Middle frontal gyrus (tissue), 1 donor: ENCODE measurements around the gene PSME3IP1.
"Not testable (repeated sequence)": the region's sequence is repeated elsewhere in the genome, so short reads cannot be mapped to it uniquely, and the experiment has no call there.

Experiments used
- DNase-seq: peaks from one replicate; pipeline ENCODE4 v3.0.0-alpha.2; 2015; ENCODE audit warnings: low spot score; ENCODE audit errors: extremely low spot score

The PSME3IP1 gene

GRCh38 chr16:57125969-57126368, 59.9 kb downstream of the PSME3IP1 start:
- no peak for DNase-seq

DNA sequence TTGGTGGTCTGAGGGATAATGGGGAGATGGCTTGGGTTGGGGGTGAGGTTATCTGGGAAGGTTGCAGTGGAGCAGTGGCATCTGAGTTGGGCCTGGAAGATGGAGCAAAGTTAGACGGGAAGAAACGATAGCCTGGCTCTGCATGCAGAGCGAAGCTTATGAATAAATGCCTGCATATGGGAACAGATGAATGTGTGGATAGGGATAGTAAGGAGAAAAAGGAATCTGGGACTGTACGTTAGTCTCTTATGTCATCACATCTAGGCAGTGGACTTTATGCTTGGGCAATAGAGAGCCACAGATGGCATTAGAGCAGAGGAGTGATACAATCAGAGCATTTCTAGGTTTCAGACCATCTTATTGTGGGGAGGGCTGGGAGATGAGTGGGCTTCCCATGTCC, 60.5 kb downstream of the PSME3IP1 start:
- no peak for DNase-seq

DNA sequence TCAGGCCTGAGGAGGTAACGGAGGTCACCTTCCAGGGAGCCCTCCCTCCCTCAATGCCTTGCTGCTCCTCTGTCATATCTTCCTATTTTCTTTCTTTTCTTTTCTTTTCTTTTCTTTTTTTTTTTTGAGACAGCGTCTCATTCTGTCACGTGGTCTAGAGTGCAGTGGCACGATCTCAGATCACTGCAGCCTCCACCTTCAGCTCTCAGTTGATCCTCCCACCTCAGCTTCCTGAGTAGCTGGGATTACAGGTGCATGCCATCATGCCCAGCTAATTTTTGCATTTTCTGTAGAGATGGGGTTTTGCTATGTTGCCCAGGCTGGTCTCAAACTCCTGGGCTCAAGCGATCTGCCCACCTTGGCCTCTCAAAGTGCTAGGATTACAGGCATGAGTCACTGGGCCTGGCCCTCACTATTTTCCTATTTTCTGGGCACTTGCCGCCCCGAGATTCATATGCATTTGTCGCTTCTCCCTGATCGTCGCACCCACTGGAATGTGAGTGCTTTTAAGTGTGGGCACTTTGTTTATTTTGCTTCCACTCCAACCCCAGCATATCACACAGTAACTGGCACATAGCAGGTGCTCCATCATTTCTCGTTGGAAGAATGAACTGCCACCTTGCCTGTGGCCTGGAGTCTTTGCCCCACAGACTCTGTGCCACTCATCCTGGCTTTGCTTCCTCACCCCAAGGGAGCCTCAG, 61.7 kb downstream of the PSME3IP1 start:
- no peak for DNase-seq

GRCh38 chr16:57123216-57123973, 62.4 kb downstream of the PSME3IP1 start:
- no peak for DNase-seq

GRCh38 chr16:57118461-57119084, 67.3 kb downstream of the PSME3IP1 start:
- DNase-seq = no peak

DNA sequence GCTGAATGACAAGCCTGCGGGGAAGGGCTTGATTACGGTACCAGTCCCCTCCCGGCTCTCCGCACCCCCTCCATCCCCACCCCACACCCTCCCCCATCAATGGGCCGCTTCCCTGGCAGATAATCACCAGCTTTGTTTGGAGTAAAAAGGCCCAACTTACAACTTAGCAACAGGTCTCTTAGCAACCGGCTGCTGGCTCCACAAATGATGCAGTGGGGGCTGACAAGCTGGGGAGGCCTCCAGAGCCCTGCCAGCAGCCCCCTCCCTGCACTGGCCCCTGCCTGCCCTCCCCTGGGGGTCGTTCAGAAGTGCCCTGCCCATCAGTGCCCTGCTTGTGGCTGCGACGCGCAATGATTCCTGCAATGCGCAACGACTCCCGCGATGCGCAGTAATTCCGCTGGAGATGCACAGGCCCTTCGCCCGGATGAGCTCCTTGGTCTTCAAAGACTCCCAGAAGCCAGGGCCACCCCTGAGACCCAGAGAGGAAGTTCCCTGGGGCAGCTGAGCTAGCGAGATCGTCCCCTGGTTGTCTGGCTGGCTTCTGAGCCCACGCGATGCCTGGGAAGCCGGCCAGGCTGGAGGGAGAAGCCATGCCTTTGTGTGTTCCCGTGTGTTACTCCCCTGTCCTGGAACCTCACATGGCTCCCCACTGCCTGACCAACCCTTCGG, 70.2 kb downstream of the PSME3IP1 start:
- DNase-seq = peak; percentile 87

DNA sequence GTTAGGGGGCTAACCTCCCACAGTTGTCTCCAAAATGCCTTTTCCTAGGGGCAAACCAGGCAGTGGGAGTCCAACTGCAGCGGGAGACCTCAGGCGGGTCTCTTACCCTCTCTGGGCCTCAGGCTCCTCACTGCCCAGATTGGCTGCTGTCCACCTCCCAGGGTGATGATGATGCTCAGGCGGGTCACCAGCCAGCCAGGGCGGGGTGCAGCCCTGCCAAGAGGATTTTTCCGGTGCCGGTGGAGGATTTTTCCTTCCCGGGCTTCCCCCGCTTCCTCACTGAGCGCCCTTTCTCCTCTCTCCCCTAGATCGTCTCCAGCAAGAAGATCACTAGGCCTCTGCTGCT, 70.7 kb downstream of the PSME3IP1 start:
- no peak for DNase-seq

GRCh38 chr16:57113664-57114063, 72.2 kb downstream of the PSME3IP1 start:
- no peak for DNase-seq

- DNase-seq = no peak
Observed at GRCh38 chr16:57113042-57113453, 72.8 kb downstream of the PSME3IP1 start.

GRCh38 chr16:57112403-57113041, 73.3 kb downstream of the PSME3IP1 start:
- DNase-seq = no peak

DNA sequence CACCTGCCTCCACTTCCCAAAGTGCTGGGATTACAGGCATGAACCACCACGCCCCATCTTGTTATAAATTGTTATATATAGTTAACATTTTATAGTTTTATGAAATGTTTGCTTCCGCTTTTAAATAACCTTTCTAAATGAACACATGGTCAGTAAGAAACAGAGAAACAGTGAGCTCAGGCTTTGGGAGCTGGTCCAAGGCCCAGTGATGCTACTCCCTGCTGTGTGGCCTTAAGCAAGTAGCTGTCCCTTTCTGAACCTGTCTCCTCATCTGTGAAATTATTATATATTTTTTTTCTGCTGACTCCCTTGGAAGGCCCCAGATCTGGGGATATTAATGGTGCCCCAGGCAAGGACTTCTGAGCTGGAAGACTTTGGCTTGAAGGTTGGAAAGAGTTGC, 74.4 kb downstream of the PSME3IP1 start:
- no peak for DNase-seq

GRCh38 chr16:57110937-57111336, 74.9 kb downstream of the PSME3IP1 start:
- no peak for DNase-seq

DNA sequence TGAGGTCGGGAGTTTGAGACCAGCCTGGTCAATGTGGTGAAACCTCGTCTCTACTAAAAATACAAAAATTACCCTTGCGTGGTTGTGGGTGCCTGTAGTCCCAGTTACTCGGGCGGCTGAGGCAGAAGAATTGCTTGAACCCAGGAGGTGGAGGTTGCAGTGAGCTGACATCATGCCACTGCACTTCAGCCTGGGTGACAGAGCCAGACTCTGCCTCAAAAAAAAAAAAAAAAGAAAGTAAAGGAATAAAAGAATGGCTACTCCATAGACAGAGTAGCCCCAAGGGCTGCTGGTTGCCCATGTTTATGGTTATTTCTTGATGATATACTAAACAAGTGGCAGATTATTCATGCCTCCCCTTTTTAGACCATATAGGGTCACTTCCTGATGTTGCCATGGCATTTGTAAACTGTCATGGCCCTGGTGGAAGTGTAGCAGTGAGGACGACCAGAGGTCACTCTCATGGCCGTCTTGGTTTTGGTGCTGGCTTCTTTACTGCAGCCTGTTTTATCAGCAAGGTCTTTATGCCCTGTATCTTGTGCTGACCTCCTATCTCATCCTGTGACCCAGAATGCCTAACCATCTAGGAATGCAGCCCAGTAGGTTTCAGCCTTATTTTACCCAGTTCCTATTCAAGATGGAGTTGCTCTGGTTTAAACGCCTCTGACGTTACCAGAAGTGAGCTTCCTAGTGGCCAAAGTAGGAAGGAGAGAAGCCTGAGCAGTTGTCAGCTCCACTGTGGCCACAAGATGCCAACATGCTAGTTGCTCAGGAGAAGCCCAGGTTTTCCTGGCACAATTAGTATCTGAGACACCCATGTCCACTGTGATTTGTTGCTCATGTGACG, 76.4 kb downstream of the PSME3IP1 start:
- DNase-seq = not testable (repeated sequence)

DNA sequence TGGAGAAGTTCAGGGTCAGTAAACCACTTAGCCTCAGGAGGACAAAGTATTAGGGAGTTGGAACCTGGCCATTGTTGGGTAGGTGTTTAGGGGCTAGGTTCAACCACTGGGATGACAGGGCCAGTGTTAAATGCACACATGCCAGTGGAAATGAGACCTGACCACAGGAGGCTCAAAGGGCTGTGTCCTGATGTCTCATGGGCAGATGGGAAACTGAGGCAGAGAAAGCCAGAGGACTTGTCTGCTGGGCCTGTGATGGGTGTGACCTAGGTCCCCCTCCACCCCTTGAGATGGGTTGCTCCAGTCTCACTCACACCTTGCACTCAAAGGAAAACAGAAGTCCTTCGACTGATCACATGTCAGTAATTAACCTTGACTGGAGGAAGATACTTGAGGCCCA, 77.4 kb downstream of the PSME3IP1 start:
- no peak for DNase-seq

- DNase-seq = no peak
Observed at GRCh38 chr16:57107321-57107922, 78.4 kb downstream of the PSME3IP1 start.

DNA sequence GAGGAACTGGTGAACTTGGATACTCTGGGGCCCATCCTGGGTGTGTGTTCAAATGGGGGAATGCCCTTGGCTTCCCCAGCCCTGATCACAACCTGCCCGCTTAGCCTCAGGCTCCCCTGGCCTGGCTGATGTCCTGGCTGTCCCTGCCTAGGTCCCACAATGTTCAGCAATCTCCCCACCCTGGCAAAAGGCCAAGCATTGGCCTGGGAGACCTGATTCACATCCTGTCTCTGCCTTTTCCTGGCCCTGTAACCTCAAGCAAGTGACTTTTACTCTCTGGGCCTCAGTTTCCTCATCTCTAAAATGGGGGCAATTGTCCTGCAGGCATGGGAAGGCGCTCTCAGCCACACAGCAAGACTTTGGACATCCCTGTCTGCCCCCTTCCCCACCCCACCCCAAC, 79.1 kb downstream of the PSME3IP1 start:
- no peak for DNase-seq

- no peak for DNase-seq
Observed at GRCh38 chr16:57105184-57105583, 80.7 kb downstream of the PSME3IP1 start.

DNA sequence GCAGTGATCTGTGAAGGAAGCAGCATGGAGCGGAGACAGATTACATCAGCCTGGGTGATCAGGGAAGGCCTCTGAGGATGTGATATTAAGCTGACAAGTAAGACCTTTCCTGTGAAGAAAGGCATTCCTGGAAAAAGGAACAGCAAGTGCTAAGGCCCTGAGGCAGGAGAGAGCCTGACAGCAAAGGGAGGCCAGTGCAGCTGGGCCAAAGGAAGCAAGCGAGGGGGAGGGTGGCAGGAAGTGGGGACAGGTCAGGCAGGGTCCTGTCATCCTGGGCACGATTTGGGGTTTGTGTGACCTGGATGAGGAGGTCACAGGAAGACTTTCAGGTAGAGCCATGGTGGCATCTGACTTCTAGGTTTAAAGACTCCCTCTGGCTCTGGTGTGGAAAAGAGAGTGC, 81.1 kb downstream of the PSME3IP1 start:
- DNase-seq = no peak

GRCh38 chr16:57102888-57103851, 82.7 kb downstream of the PSME3IP1 start:
- no peak for DNase-seq
